ENCODE data around the gene ZNF511.

ZNF511 gene

GRCh38 chr10:133270204-133270603 is 38.5 kb upstream of the ZNF511 start:
- no peak for DNase-seq (ENCODE audit: low read depth in 2 of 2)
- TF ChIP-seq CTCF (IDR thresholded peaks at IDR 0.05; ENCODE audit: low read depth, low read length): no peak
- no peak overlapping the region for H3K4me3 ChIP-seq (replicated peaks in 1 of 2; ENCODE audit: low read depth in 2 of 2, low read length in 2 of 2)

- no peak for TF ChIP-seq CTCF (IDR thresholded peaks at IDR 0.05; ENCODE audit: low read depth, low read length)
- no peak for DNase-seq (ENCODE audit: low read depth in 2 of 2)
- H3K4me3 ChIP-seq (replicated peaks in 1 of 2; ENCODE audit: low read depth in 2 of 2, low read length in 2 of 2): no peak overlapping the region
Measured at GRCh38 chr10:133270773-133271297, 37.9 kb upstream of the ZNF511 start.

- no peak for TF ChIP-seq CTCF (IDR thresholded peaks at IDR 0.05; ENCODE audit: low read depth, low read length)
- no peak for DNase-seq (ENCODE audit: low read depth in 2 of 2)
- H3K4me3 ChIP-seq (replicated peaks in 1 of 2; ENCODE audit: low read depth in 2 of 2, low read length in 2 of 2): no peak overlapping the region
Measured at GRCh38 chr10:133271521-133272300, 37.0 kb upstream of the ZNF511 start.

GRCh38 chr10:133272301-133272963 is 36.3 kb upstream of the ZNF511 start:
- H3K4me3 ChIP-seq (replicated peaks in 1 of 2; ENCODE audit: low read depth in 2 of 2, low read length in 2 of 2): no peak overlapping the region
- no peak for TF ChIP-seq CTCF (IDR thresholded peaks at IDR 0.05; ENCODE audit: low read depth, low read length)
- DNase-seq (ENCODE audit: low read depth in 2 of 2): no peak

GRCh38 chr10:133272964-133273420 is 35.7 kb upstream of the ZNF511 start:
- no peak overlapping the region for H3K4me3 ChIP-seq (replicated peaks in 1 of 2; ENCODE audit: low read depth in 2 of 2, low read length in 2 of 2)
- no peak for TF ChIP-seq CTCF (IDR thresholded peaks at IDR 0.05; ENCODE audit: low read depth, low read length)
- no peak for DNase-seq (ENCODE audit: low read depth in 2 of 2)

GRCh38 chr10:133273534-133274143 is 35.1 kb upstream of the ZNF511 start:
- no peak overlapping the region for H3K4me3 ChIP-seq (replicated peaks in 1 of 2; ENCODE audit: low read depth in 2 of 2, low read length in 2 of 2)
- TF ChIP-seq CTCF (IDR thresholded peaks at IDR 0.05; ENCODE audit: low read depth, low read length): no peak
- no peak for DNase-seq (ENCODE audit: low read depth in 2 of 2)

All from cardiac fibroblast (primary cell).